Measurements from ENCODE around the gene NDST1. TPM values are rescaled to one million over a fixed set of nuclear protein-coding genes. Genes with fewer than 3 reads are reported as not detected.

The NDST1 gene
- total RNA-seq, 1 experiment from 2014 or later: 42.6 TPM

DNA sequence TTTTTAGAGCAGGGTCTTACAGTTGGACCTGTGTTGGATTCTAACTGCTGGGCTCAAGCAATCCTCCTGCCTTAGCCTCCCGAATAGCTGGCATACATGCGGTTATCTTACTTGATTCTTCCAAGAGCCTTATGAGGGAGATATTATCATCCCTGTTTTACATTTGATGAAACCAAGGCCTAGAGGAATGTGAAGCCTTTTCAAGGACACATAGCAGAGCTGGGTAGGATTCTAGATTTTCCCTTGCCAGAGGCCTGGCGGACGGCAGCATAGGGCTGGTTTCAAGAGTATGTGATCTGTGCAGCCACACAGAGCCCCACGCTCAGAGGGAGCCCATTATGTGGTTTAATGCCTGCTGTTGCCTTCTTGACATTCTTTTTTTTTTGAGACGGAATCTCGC, 24.2 kb downstream of the NDST1 start:
- TF ChIP-seq EZH2 (IDR thresholded peaks at IDR 0.05; ENCODE audit: low read length, unreplicated experiment): no peak
- TF ChIP-seq, protein P1, sequence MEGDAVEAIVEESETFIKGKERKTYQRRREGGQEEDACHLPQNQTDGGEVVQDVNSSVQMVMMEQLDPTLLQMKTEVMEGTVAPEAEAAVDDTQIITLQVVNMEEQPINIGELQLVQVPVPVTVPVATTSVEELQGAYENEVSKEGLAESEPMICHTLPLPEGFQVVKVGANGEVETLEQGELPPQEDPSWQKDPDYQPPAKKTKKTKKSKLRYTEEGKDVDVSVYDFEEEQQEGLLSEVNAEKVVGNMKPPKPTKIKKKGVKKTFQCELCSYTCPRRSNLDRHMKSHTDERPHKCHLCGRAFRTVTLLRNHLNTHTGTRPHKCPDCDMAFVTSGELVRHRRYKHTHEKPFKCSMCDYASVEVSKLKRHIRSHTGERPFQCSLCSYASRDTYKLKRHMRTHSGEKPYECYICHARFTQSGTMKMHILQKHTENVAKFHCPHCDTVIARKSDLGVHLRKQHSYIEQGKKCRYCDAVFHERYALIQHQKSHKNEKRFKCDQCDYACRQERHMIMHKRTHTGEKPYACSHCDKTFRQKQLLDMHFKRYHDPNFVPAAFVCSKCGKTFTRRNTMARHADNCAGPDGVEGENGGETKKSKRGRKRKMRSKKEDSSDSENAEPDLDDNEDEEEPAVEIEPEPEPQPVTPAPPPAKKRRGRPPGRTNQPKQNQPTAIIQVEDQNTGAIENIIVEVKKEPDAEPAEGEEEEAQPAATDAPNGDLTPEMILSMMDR (conservative IDR thresholded peaks at IDR 0.05; ENCODE audit: low read depth, low read length): no peak
- BruUV-seq (replicated peaks): no TSS peak
- Histone ChIP-seq H3K9ac (ENCODE audit: low read length) (no peak overlapping the region), H3K27me3 (ENCODE audit: low read length) (no peaks in the 10 kb centered on the region), H3K27ac (ENCODE audit: low read length) (no peak overlapping the region), H3F3A (ENCODE audit: low read length, unreplicated experiment) (no peaks in the 10 kb centered on the region), H3K4me1 (ENCODE audit: insufficient read depth, low read length) (no peaks in the 10 kb centered on the region), H3K9me2 (replicated peaks; ENCODE audit: low read length) (no peaks in the 10 kb centered on the region), H3K4me3 (ENCODE audit: low read length) (no peak overlapping the region), H3K36me3 (ENCODE audit: low read depth, low read length) (peaks cover 23% of the 10 kb centered on the region), H3K4me2 (ENCODE audit: low read length) (no peak overlapping the region), H3K79me2 (ENCODE audit: low read length) (no peaks in the 10 kb centered on the region), H3K9me3 (ENCODE audit: low read length) (no peaks in the 10 kb centered on the region), H4K20me1 (ENCODE audit: low read length) (no peaks in the 10 kb centered on the region), H2AFZ (ENCODE audit: low read length) (no peak overlapping the region)
- DNase-seq (no peak), ATAC-seq (no peak)
- POLR2A ChIA-PET (ENCODE audit: unreplicated experiment): no interaction called here
- CTCF ChIA-PET: no interaction called here
- intact Hi-C loops (cut with micrococcal nuclease): no loop called here

DNA sequence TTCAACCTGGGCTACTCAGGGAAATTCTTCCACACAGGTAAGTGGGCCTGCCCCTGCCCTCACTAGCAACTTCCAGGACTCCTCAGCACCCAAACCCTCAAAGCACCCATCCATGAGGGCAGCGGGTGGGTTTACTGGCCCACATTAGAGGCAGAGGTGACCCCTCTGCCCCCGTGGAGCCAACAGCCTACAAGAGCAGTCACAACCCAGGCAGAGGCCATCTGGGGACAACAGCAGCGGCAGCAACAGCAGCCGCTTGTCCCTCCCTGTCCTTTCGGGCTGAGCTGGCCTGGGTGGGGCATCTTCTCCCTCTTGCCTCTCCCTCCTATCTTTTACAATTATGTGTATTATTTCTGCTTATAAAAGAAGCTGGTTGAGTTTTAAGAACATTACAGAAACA, 25.1 kb downstream of the NDST1 start:
- Histone ChIP-seq H2AFZ (ENCODE audit: low read length) (no peak overlapping the region), H3K36me3 (ENCODE audit: low read depth, low read length) (peaks cover 26% of the 10 kb centered on the region), H4K20me1 (ENCODE audit: low read length) (no peaks in the 10 kb centered on the region), H3K79me2 (ENCODE audit: low read length) (no peaks in the 10 kb centered on the region), H3K4me1 (ENCODE audit: insufficient read depth, low read length) (no peaks in the 10 kb centered on the region), H3F3A (ENCODE audit: low read length, unreplicated experiment) (no peaks in the 10 kb centered on the region), H3K9ac (ENCODE audit: low read length) (no peak overlapping the region), H3K9me2 (replicated peaks; ENCODE audit: low read length) (no peaks in the 10 kb centered on the region), H3K9me3 (ENCODE audit: low read length) (no peaks in the 10 kb centered on the region), H3K27ac (ENCODE audit: low read length) (no peak overlapping the region), H3K27me3 (ENCODE audit: low read length) (no peaks in the 10 kb centered on the region), H3K4me3 (ENCODE audit: low read length) (no peak overlapping the region), H3K4me2 (ENCODE audit: low read length) (no peak overlapping the region)
- no TSS peak for BruUV-seq (replicated peaks)
- no peak for TF ChIP-seq EZH2 (IDR thresholded peaks at IDR 0.05; ENCODE audit: low read length, unreplicated experiment)
- no peak for TF ChIP-seq EZH2phosphoT487 (IDR thresholded peaks at IDR 0.05; ENCODE audit: borderline replicate concordance, low read length)
- intact Hi-C loops (cut with micrococcal nuclease): no loop called here
- DNase-seq (no peak), ATAC-seq (no peak)
- CTCF ChIA-PET: no interaction called here
- POLR2A ChIA-PET (ENCODE audit: unreplicated experiment): no interaction called here

DNA sequence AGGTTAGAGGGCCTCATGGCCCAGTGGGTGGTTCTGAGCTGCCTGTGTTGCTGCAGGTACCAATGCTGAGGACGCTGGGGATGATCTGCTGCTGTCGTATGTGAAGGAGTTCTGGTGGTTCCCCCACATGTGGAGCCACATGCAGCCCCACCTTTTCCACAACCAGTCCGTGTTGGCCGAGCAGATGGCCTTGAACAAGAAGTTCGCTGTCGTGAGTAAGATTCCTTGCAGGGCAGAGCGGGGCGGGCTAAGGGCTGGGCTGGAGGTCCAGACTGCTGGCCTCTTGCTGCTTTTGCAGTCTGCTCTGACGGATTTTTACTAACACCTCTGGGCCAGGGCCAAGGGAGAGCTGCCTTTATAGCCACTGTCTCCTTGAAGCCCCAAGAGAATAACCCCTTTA, 26.9 kb downstream of the NDST1 start:
- H3K27ac ChIP-seq (ENCODE audit: low read length): no peak overlapping the region
- TF ChIP-seq EZH2 (IDR thresholded peaks at IDR 0.05; ENCODE audit: low read length, unreplicated experiment) (no peak), EZH2phosphoT487 (IDR thresholded peaks at IDR 0.05; ENCODE audit: borderline replicate concordance, low read length) (no peak)
- TF ChIP-seq, protein P1 (conservative IDR thresholded peaks at IDR 0.05; ENCODE audit: low read depth, low read length): no peak
- no peaks in the 10 kb centered on the region for H3F3A ChIP-seq (ENCODE audit: low read length, unreplicated experiment)
- H4K20me1 ChIP-seq (ENCODE audit: low read length): no peaks in the 10 kb centered on the region
- no peaks in the 10 kb centered on the region for H3K9me2 ChIP-seq (replicated peaks; ENCODE audit: low read length)
- intact Hi-C loops (cut with micrococcal nuclease): no loop called here
- no TSS peak for BruUV-seq (replicated peaks)
- no peak overlapping the region for H3K4me2 ChIP-seq (ENCODE audit: low read length)
- no peak overlapping the region for H3K9ac ChIP-seq (ENCODE audit: low read length)
- H3K36me3 ChIP-seq (ENCODE audit: low read depth, low read length): peaks cover 28% of the 10 kb centered on the region
- H3K4me1 ChIP-seq (ENCODE audit: insufficient read depth, low read length): no peaks in the 10 kb centered on the region
- H3K79me2 ChIP-seq (ENCODE audit: low read length): no peaks in the 10 kb centered on the region
- no peak overlapping the region for H2AFZ ChIP-seq (ENCODE audit: low read length)
- no peak overlapping the region for H3K4me3 ChIP-seq (ENCODE audit: low read length)
- ATAC-seq (no peak), DNase-seq (no peak)
- H3K27me3 ChIP-seq (ENCODE audit: low read length): no peaks in the 10 kb centered on the region
- ChIA-PET CTCF (no interaction called here), POLR2A (ENCODE audit: unreplicated experiment) (no interaction called here)
- H3K9me3 ChIP-seq (ENCODE audit: low read length): no peaks in the 10 kb centered on the region
